ENCODE data around the gene ZSCAN1. TPM values are rescaled to one million over a fixed set of nuclear protein-coding genes. Genes with fewer than 3 reads are reported as not detected.

Gene ZSCAN1
- total RNA-seq, 2 experiments from 2014 or later = not detected

DNA sequence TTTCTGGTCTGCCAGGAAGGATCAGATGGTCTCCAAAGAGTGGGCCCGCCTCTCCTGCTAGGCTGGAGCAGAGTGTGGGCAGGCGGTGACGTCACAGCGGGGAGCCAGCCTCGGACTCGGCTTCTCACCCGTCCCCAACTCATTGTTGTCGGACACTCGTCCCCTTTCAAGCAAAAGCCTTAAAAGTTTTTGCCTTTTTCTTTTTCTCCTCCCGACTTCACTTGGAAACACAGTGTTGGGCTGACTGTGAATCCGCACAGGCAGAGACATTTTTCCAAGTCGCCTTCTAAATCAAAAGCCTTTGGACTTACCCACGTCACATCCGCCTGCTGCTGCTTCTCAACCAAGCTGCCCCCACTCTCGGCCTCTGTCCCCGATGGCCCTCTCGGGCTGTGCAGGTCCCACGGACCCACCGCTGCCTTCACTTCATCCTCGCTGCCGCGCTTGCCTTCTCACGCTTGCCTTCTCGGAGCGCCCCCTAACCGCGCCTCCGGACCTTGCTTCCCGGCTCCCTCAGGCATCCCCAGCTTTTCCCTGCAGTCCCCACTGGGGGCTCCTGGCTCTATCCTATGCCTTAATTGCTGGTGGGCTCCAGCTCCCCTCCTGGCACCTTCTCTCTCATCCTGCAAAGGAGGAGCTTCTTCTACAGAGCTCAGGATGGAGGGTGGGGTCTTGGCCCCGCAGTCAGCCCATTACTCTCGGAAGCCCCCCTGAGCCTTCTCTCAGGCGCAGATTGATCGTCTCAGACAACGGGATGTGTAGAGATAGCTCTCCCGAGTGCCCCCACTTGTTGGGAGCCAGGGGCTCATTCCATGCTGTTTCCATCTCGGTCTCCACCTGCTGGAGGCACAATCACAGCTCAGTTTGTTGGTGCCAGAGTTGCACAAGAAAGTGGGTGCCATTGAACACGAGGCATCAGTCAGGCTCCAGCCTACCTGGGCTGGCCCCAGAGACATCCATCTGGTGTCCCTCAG is 21.4 kb downstream of the ZSCAN1 start:
- Mint-ChIP-seq H3K27ac (no peak overlapping the region), H3K36me3 (ENCODE audit: low read depth) (peaks cover 25% of the 10 kb centered on the region), H3K4me3 (no peak overlapping the region), H3K4me1 (ENCODE audit: low read depth) (peaks cover 3% of the 10 kb centered on the region), H3K27me3 (peaks cover 18% of the 10 kb centered on the region), H3K9me3 (peaks cover 39% of the 10 kb centered on the region)
- POLR2A ChIA-PET = no interaction called here
- TF ChIP-seq, protein P1, sequence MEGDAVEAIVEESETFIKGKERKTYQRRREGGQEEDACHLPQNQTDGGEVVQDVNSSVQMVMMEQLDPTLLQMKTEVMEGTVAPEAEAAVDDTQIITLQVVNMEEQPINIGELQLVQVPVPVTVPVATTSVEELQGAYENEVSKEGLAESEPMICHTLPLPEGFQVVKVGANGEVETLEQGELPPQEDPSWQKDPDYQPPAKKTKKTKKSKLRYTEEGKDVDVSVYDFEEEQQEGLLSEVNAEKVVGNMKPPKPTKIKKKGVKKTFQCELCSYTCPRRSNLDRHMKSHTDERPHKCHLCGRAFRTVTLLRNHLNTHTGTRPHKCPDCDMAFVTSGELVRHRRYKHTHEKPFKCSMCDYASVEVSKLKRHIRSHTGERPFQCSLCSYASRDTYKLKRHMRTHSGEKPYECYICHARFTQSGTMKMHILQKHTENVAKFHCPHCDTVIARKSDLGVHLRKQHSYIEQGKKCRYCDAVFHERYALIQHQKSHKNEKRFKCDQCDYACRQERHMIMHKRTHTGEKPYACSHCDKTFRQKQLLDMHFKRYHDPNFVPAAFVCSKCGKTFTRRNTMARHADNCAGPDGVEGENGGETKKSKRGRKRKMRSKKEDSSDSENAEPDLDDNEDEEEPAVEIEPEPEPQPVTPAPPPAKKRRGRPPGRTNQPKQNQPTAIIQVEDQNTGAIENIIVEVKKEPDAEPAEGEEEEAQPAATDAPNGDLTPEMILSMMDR (IDR thresholded peaks at IDR 0.05) = no peak
- no peak for ATAC-seq
- CTCF ChIA-PET = no interaction called here
- DNase-seq = no peak
- intact Hi-C loops (cut with micrococcal nuclease) = no loop called here

DNA sequence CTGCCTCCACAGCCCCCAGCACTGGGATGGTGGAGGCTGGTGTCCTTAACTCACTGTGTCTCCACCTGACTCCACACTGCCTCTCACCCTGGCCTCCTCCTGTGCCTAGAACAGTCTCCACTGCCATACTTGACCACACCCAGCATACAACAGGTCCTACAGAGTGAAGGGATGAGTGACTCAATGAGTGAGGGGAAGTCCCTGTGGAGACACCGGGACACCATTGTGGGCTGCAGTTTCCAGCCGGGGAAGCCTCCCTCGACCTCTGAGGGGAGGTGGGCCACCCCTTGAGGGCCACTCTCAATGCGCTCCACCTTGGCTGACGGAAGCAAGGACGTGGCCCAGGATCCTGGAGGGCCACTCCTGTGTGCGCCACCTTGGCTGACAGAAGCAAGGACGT is 22.4 kb downstream of the ZSCAN1 start:
- TF ChIP-seq, protein P1 (IDR thresholded peaks at IDR 0.05) = no peak
- Mint-ChIP-seq H3K9me3 (peaks cover 37% of the 10 kb centered on the region), H3K27me3 (peaks cover 18% of the 10 kb centered on the region), H3K4me1 (ENCODE audit: low read depth) (peaks cover 3% of the 10 kb centered on the region), H3K27ac (no peak overlapping the region), H3K4me3 (no peak overlapping the region), H3K36me3 (ENCODE audit: low read depth) (peaks cover 27% of the 10 kb centered on the region)
- no peak for ATAC-seq
- intact Hi-C loops (cut with micrococcal nuclease) = no loop called here
- no peak for DNase-seq
- ChIA-PET POLR2A (no interaction called here), CTCF (no interaction called here)

DNA sequence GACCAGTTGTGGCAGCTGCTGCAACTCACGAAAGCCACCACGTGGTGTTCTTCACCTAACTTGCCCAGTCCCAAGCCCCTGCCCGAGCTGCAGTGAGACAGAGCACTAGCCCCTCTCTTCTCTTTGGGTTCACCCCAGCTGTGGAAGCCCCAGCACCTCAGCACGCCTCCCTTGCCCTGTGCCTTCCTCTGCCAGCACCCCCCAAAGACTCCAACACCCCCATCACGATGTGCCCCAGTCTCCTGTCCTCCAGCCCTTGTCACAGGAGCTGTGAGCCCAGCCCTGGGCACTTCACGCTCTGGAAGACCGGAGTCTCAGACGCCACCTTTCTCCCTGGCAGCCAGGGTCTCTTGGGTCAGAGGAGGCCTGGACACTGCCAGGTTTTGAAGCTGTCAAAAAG is 23.0 kb downstream of the ZSCAN1 start:
- POLR2A ChIA-PET = no interaction called here
- Mint-ChIP-seq H3K4me3 (no peak overlapping the region), H3K36me3 (ENCODE audit: low read depth) (peaks cover 31% of the 10 kb centered on the region), H3K4me1 (ENCODE audit: low read depth) (peaks cover 3% of the 10 kb centered on the region), H3K9me3 (peaks cover 36% of the 10 kb centered on the region), H3K27me3 (peaks cover 18% of the 10 kb centered on the region), H3K27ac (no peak overlapping the region)
- TF ChIP-seq, protein P1 (IDR thresholded peaks at IDR 0.05) = no peak
- intact Hi-C loops (cut with micrococcal nuclease) = no loop called here
- CTCF ChIA-PET = no interaction called here
- no peak for DNase-seq
- no peak for ATAC-seq

DNA sequence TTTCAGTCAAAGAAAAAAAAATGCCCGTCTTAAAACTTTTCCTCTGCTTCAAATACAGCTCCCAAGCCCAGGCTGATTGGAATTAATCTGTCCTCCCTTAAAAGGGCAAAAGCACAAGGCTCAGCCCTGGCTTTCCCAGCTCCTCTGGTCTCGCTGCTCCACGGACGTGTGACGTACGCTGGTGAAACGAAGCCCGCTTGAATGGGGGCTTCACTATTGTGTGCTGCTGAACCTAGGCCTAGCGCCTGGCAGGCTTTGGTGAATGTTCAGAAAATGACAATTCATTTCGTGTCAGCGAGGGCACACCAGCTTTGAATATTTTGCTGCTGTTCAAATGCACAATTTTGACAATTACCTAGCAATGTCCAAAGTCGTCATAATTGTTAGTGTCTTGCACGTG is 24.6 kb downstream of the ZSCAN1 start:
- ChIA-PET CTCF (interaction anchor here (1.0 to 1.2 kb wide), 2 partner anchors 97 to 124 kb away, joined by 3 read pairs; partner anchors contain the start of gene ZNF274), POLR2A (interaction anchor here (0.8 to 1.2 kb wide), 4 partner anchors 9 to 56 kb away, joined by 3 to 4 read pairs (median 3); no protein-coding TSS in a partner anchor)
- ATAC-seq = no peak
- DNase-seq = no peak
- peaks cover 18% of the 10 kb centered on the region for H3K27me3 Mint-ChIP-seq
- peak overlapping the region; percentile 75 for H3K4me3 Mint-ChIP-seq
- TF ChIP-seq, protein P1 (IDR thresholded peaks at IDR 0.05) = no peak
- H3K9me3 Mint-ChIP-seq = peaks cover 41% of the 10 kb centered on the region
- peaks cover 35% of the 10 kb centered on the region for H3K36me3 Mint-ChIP-seq (ENCODE audit: low read depth)
- intact Hi-C loops (cut with micrococcal nuclease) = no loop called here
- H3K27ac Mint-ChIP-seq = peak overlapping the region; percentile 78
- H3K4me1 Mint-ChIP-seq (ENCODE audit: low read depth) = peaks cover 3% of the 10 kb centered on the region

Data from activated CD8-positive, alpha-beta T cell treated with anti-CD3 and anti-CD28 coated beads for 36 hours (primary cell).